Mesothelial cell of epicardium (in vitro differentiated cells): ENCODE data around the gene LRRFIP1. TPM values are rescaled to one million over a fixed set of nuclear protein-coding genes. Genes with fewer than 3 reads are reported as not detected.
"Not testable (repeated sequence)": the region's sequence is repeated elsewhere in the genome, so short reads cannot be mapped to it uniquely, and the experiment has no call there.

Experiments used
- DNase-seq, 2 experiments: peaks; one replicate each; pipeline ENCODE4 v3.0.0; 2021; ENCODE audit warnings: low spot score in 2 of 2; ENCODE audit not compliant: unreplicated experiment in 2 of 2
- H3K27ac Mint-ChIP-seq: 2 replicates; pipeline ENCODE4 v1.8.0; 2021; ENCODE audit warnings: mixed read lengths
- H3K27me3 Mint-ChIP-seq: 2 replicates; pipeline ENCODE4 v1.8.0; 2021; ENCODE audit warnings: low read depth, mixed read lengths
- H3K36me3 Mint-ChIP-seq: 2 replicates; pipeline ENCODE4 v1.8.0; 2021; ENCODE audit warnings: mixed read lengths
- H3K4me1 Mint-ChIP-seq: 2 replicates; pipeline ENCODE4 v1.8.0; 2021; ENCODE audit warnings: mixed read lengths
- H3K4me3 Mint-ChIP-seq: 2 replicates; pipeline ENCODE4 v1.8.0; 2021; ENCODE audit warnings: mild to moderate bottlenecking, moderate library complexity, mixed read lengths
- H3K9me3 Mint-ChIP-seq: 2 replicates; pipeline ENCODE4 v1.8.0; 2021; ENCODE audit warnings: mixed read lengths
- CTCF ChIP-seq: fragments of 200-600 bp; sonication (generic); IDR thresholded peaks from one replicate; pipeline ENCODE4 v1.5.0; 2021; ENCODE audit warnings: antibody characterized with exemption; ENCODE audit not compliant: unreplicated experiment
- total RNA-seq: library from RNA; stranded (reverse); gene quantifications from 3 replicates; pipeline ENCODE4 v1.2.1, GENCODE V29; 2021

The LRRFIP1 gene
- total RNA-seq, 1 donor from 2014 or later: 47.5 TPM

- no peaks in the 10 kb centered on the region for H3K36me3 Mint-ChIP-seq
- peaks cover 8% of the 10 kb centered on the region for H3K27me3 Mint-ChIP-seq
- TF ChIP-seq CTCF: no peak
- H3K27ac Mint-ChIP-seq: peak overlapping the region; percentile 82
- peaks cover 4% of the 10 kb centered on the region for H3K9me3 Mint-ChIP-seq
- peaks cover 42% of the 10 kb centered on the region for H3K4me1 Mint-ChIP-seq
- DNase-seq: no peak
- H3K4me3 Mint-ChIP-seq: peak overlapping the region; percentile 63
Measured at GRCh38 chr2:237591141-237591881, 36.1 kb upstream of the LRRFIP1 start.

- DNase-seq: no peak
- no peak for TF ChIP-seq CTCF
- no peak overlapping the region for H3K4me3 Mint-ChIP-seq
- no peak overlapping the region for H3K27ac Mint-ChIP-seq
- peaks cover 42% of the 10 kb centered on the region for H3K4me1 Mint-ChIP-seq
- no peaks in the 10 kb centered on the region for H3K36me3 Mint-ChIP-seq
- peaks cover under 1% of the 10 kb centered on the region for H3K9me3 Mint-ChIP-seq
- H3K27me3 Mint-ChIP-seq: peaks cover 10% of the 10 kb centered on the region
Measured at GRCh38 chr2:237592425-237592980, 34.9 kb upstream of the LRRFIP1 start.

- DNase-seq: no peak
- H3K4me1 Mint-ChIP-seq: peaks cover 42% of the 10 kb centered on the region
Measured at GRCh38 chr2:237593036-237593435, 34.4 kb upstream of the LRRFIP1 start.

GRCh38 chr2:237593596-237594320 lies 33.6 kb upstream of the LRRFIP1 start:
- H3K4me3 Mint-ChIP-seq: no peak overlapping the region
- DNase-seq: no peak
- no peak overlapping the region for H3K27ac Mint-ChIP-seq
- no peaks in the 10 kb centered on the region for H3K9me3 Mint-ChIP-seq
- no peaks in the 10 kb centered on the region for H3K36me3 Mint-ChIP-seq
- peaks cover 16% of the 10 kb centered on the region for H3K27me3 Mint-ChIP-seq
- TF ChIP-seq CTCF: no peak
- H3K4me1 Mint-ChIP-seq: peaks cover 43% of the 10 kb centered on the region

More at GRCh38 chr2:237593036-237593435, 34.4 kb upstream of the LRRFIP1 start:
- no peaks in the 10 kb centered on the region for H3K36me3 Mint-ChIP-seq
- no peak for TF ChIP-seq CTCF
- peaks cover 11% of the 10 kb centered on the region for H3K27me3 Mint-ChIP-seq
- no peak overlapping the region for H3K27ac Mint-ChIP-seq
- no peaks in the 10 kb centered on the region for H3K9me3 Mint-ChIP-seq
- no peak overlapping the region for H3K4me3 Mint-ChIP-seq

GRCh38 chr2:237594514-237594871 lies 32.9 kb upstream of the LRRFIP1 start:
- TF ChIP-seq CTCF: no peak
- no peak overlapping the region for H3K4me3 Mint-ChIP-seq
- H3K27me3 Mint-ChIP-seq: peaks cover 16% of the 10 kb centered on the region
- no peaks in the 10 kb centered on the region for H3K36me3 Mint-ChIP-seq
- no peaks in the 10 kb centered on the region for H3K9me3 Mint-ChIP-seq
- H3K27ac Mint-ChIP-seq: no peak overlapping the region
- no peak for DNase-seq
- H3K4me1 Mint-ChIP-seq: peaks cover 39% of the 10 kb centered on the region

- not testable (repeated sequence) for DNase-seq, H3K27ac Mint-ChIP-seq, H3K4me3 Mint-ChIP-seq, H3K9me3 Mint-ChIP-seq, H3K36me3 Mint-ChIP-seq
- Mint-ChIP-seq H3K4me1 (peaks cover 35% of the 10 kb centered on the region), H3K27me3 (peaks cover 12% of the 10 kb centered on the region)
Measured at GRCh38 chr2:237595829-237596519, 31.4 kb upstream of the LRRFIP1 start.
